ENCODE data around the gene USHBP1. TPM values are rescaled to one million over a fixed set of nuclear protein-coding genes. Genes with fewer than 3 reads are reported as not detected.

The USHBP1 gene
- total and polyA plus RNA-seq, 2 of the 4 experiments (the other 2 are of a cell fraction) = not detected

DNA sequence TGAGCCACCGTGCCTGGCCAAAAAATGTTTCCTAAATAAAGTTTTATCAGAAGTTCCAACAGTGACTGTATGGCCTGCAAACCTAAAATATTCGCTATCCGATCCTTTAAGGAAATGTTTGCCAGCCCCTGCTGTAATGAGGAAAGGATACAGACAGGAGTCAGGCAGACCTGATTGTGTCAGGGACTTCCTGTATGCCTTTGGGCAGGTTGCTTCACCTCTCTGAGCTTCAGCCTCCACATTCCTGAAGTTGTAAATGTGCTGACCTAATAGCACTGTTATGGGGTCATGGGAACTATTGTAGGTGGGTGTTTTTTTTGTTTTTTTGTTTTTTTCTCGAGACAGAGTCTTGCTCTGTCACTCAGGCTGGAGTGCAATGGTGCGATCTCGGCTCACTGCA lies 32.4 kb upstream of the USHBP1 start:
- ChIA-PET CTCF (no interaction called here), POLR2A (ENCODE audit: unreplicated experiment) (no interaction called here)
- no peak overlapping the region for H4K8ac ChIP-seq (ENCODE audit: low read depth in 2 of 2, low read length in 2 of 2)
- no peak overlapping the region for H2AK5ac ChIP-seq (ENCODE audit: low read depth, low read length)
- dilution Hi-C loops (cut with HindIII; ENCODE audit: low sequenced_read_pairs, unreplicated experiment) = no loop called here
- H3K36me3 ChIP-seq (ENCODE audit: control insufficient read depth, insufficient read depth, low read length) = peaks cover 13% of the 10 kb centered on the region
- BruUV-seq (replicated peaks) = no TSS peak
- H2BK20ac ChIP-seq (ENCODE audit: low read depth, low read length) = no peak overlapping the region
- no peaks in the 10 kb centered on the region for H3K27me3 ChIP-seq (ENCODE audit: control insufficient read depth, insufficient read depth, low read length)
- H2AFZ ChIP-seq (replicated peaks; ENCODE audit: low read length, poor library complexity) = no peak overlapping the region
- H3K14ac ChIP-seq (replicated peaks; ENCODE audit: low read depth, low read length) = no peak overlapping the region
- no peak for DNase-seq
- in situ Hi-C loops (cut with MboI; ENCODE audit: low sequenced_read_pairs) = no loop called here
- no peak overlapping the region for H4K91ac ChIP-seq (ENCODE audit: insufficient read depth, low read depth, low read length)
- no peak overlapping the region for H3K23ac ChIP-seq (ENCODE audit: low read depth, low read length)
- no peak overlapping the region for H3K4ac ChIP-seq (ENCODE audit: low read depth, low read length)
- no peak for ATAC-seq (ENCODE audit: low read depth)
- H3K9me3 ChIP-seq (ENCODE audit: control insufficient read depth, insufficient read depth, low read length) = peaks cover 4% of the 10 kb centered on the region
- H3K4me3 ChIP-seq (ENCODE audit: insufficient read depth, low read depth, low read length) = no peak overlapping the region
- H3K9ac ChIP-seq (ENCODE audit: low read depth, low read length) = no peak overlapping the region
- intact Hi-C loops (cut with micrococcal nuclease) = no loop called here
- no peaks in the 10 kb centered on the region for H3K4me1 ChIP-seq (ENCODE audit: control insufficient read depth, insufficient read depth, low read length)
- no peak overlapping the region for H4K5ac ChIP-seq (ENCODE audit: low read depth, low read length)
- H2BK15ac ChIP-seq (ENCODE audit: low read depth, low read length) = no peak overlapping the region
- H2BK5ac ChIP-seq (ENCODE audit: low read depth, low read length, poor library complexity, severe bottlenecking) = no peak overlapping the region
- H2AK9ac ChIP-seq (replicated peaks; ENCODE audit: low read depth, low read length, poor library complexity) = no peak overlapping the region
- H2BK120ac ChIP-seq (ENCODE audit: low read depth, low read length) = no peak overlapping the region
- H3K56ac ChIP-seq (ENCODE audit: extremely low read depth, insufficient read depth, low read length) = no peak overlapping the region
- peaks cover under 1% of the 10 kb centered on the region for H3K9me1 ChIP-seq (ENCODE audit: insufficient read depth, low read length)
- no peak overlapping the region for H3K4me2 ChIP-seq (ENCODE audit: low read depth, low read length)
- H3K79me1 ChIP-seq (ENCODE audit: low read depth in 1 of 2, low read length in 2 of 2) = peaks cover 2 to 26% of the 10 kb centered on the region in 2 experiments
- WGBS, 2 experiments (ENCODE audit: extremely low coverage in 2 of 2, insufficient read length in 1 of 2) = no CpG with 5 or more reads among the region's 6 CpGs
- no peak overlapping the region for H3K18ac ChIP-seq (ENCODE audit: low read depth, low read length)
- H4K20me1 ChIP-seq (ENCODE audit: insufficient read depth, low read length) = 0 out of 2 replicates have a peak, but pooled peaks cover 3% of the 10 kb centered on the region
- TF ChIP-seq NFE2L2 (IDR thresholded peaks at IDR 0.05; ENCODE audit: low read depth, low read length) = no peak
- no peak for TF ChIP-seq POLR2A (IDR thresholded peaks at IDR 0.05; ENCODE audit: low read depth, low read length)
- TF ChIP-seq SMC3 (IDR thresholded peaks at IDR 0.05; ENCODE audit: low read depth, low read length) = no peak
- TF ChIP-seq RAD21 (IDR thresholded peaks at IDR 0.05; ENCODE audit: low read length) = no peak
- no peak for TF ChIP-seq MAFK (IDR thresholded peaks at IDR 0.05; ENCODE audit: low read depth, low read length)
- no peak for TF ChIP-seq MAZ (IDR thresholded peaks at IDR 0.05; ENCODE audit: borderline replicate concordance, low read depth, low read length)
- TF ChIP-seq, protein P1, sequence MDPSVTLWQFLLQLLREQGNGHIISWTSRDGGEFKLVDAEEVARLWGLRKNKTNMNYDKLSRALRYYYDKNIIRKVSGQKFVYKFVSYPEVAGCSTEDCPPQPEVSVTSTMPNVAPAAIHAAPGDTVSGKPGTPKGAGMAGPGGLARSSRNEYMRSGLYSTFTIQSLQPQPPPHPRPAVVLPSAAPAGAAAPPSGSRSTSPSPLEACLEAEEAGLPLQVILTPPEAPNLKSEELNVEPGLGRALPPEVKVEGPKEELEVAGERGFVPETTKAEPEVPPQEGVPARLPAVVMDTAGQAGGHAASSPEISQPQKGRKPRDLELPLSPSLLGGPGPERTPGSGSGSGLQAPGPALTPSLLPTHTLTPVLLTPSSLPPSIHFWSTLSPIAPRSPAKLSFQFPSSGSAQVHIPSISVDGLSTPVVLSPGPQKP (IDR thresholded peaks at IDR 0.05; ENCODE audit: borderline replicate concordance, low read depth, low read length) = no peak
- no peak for TF ChIP-seq FOS (IDR thresholded peaks at IDR 0.05; ENCODE audit: low read depth, low read length)
- no peak for TF ChIP-seq CHD1 (IDR thresholded peaks at IDR 0.05; ENCODE audit: low read depth, low read length)
- no peak for TF ChIP-seq CEBPB (IDR thresholded peaks at IDR 0.05; ENCODE audit: low read depth, low read length)
- TF ChIP-seq BHLHE40 (IDR thresholded peaks at IDR 0.05; ENCODE audit: low read depth, low read length) = no peak
- H3K27ac ChIP-seq (ENCODE audit: insufficient read depth, low read length) = no peak overlapping the region
